Testis (tissue), 3 donors: ENCODE data around the gene STARD3NL. TPM values are rescaled to one million over a fixed set of nuclear protein-coding genes. Genes with fewer than 3 reads are reported as not detected.
A peak's percentile ranks its signal among the peaks of the same experiment; 100 is the strongest.

Experiments
- DNase-seq: peaks from one replicate; pipeline ENCODE4 v3.0.0-alpha.2; 2019
- H3K27ac ChIP-seq, 2 donors: fragments of 200-600 bp; sonication (generic); one replicate each; pipeline ENCODE4 v1.5.1; 2019
- H3K27me3 ChIP-seq: fragments of 200-600 bp; sonication (generic); one replicate; pipeline ENCODE4 v1.5.1; 2019
- H3K36me3 ChIP-seq: fragments of 200-600 bp; sonication (generic); one replicate; pipeline ENCODE4 v1.5.1; 2017; ENCODE audit warnings: low read depth; ENCODE audit errors: missing control alignments
- H3K4me1 ChIP-seq: fragments of 200-600 bp; sonication (generic); one replicate; pipeline ENCODE4 v1.5.1; 2019
- H3K4me3 ChIP-seq, 2 donors: fragments of 200-600 bp; sonication (generic); one replicate each; pipeline ENCODE4 v1.5.1; 2017 to 2019
- H3K9me3 ChIP-seq: fragments of 200-600 bp; sonication (generic); one replicate; pipeline ENCODE4 v1.5.1; 2017
- POLR2A ChIP-seq: fragments of 450-650 bp; IDR thresholded peaks from one replicate; pipeline ENCODE4 v1.6.1; 2017; ENCODE audit warnings: antibody characterized with exemption, mild to moderate bottlenecking, moderate library complexity
- WGBS, 2 donors: methylation state at CpG; one replicate each; pipeline ENCODE4 v1.1.5; 2018; 5-methylcytosine and 5-hydroxymethylcytosine counted together
- intact Hi-C: fragments of 100-400 bp; cut with DNase I; formaldehyde crosslinking; loops from one replicate; pipeline ENCODE4 v1.15.1; 2023; ENCODE audit warnings: low total_unique reads
- polyA plus RNA-seq: library from polyadenylated mRNA; stranded (reverse); fragments of 350-450 nt; fragmentation: Illumina TruSeq; extraction: RNeasy Lipid Tissue Mini Kit (QIAGEN cat#74804); gene quantifications from one replicate; pipeline ENCODE4 v1.2.3, GENCODE V29; 2014; ENCODE audit warnings: low read depth, low replicate concordance; ENCODE audit not compliant: insufficient read depth
- total RNA-seq, 2 donors: library from RNA; depleted of rRNA; stranded (reverse); fragments of >200 nt; gene quantifications; one replicate each; pipeline ENCODE4 v1.2.3, GENCODE V29; 2016
- TF ChIP-seq, protein P1 (sequence below), 3 experiments: fragments of 450-650 bp in 2 of 3; fragments of 200-600 bp in 1 of 3; sonication (generic) in 1 of 3; IDR thresholded peaks; one replicate each; pipeline ENCODE4 v1.5.1; 2016 to 2019; ENCODE audit warnings: antibody characterized with exemption in 3 of 3, mild to moderate bottlenecking in 2 of 3, moderate library complexity in 1 of 3

Gene STARD3NL
- total and polyA plus RNA-seq, 3 donors from 2014 or later: 52.2 to 66.1 (median 60.4) TPM

DNA sequence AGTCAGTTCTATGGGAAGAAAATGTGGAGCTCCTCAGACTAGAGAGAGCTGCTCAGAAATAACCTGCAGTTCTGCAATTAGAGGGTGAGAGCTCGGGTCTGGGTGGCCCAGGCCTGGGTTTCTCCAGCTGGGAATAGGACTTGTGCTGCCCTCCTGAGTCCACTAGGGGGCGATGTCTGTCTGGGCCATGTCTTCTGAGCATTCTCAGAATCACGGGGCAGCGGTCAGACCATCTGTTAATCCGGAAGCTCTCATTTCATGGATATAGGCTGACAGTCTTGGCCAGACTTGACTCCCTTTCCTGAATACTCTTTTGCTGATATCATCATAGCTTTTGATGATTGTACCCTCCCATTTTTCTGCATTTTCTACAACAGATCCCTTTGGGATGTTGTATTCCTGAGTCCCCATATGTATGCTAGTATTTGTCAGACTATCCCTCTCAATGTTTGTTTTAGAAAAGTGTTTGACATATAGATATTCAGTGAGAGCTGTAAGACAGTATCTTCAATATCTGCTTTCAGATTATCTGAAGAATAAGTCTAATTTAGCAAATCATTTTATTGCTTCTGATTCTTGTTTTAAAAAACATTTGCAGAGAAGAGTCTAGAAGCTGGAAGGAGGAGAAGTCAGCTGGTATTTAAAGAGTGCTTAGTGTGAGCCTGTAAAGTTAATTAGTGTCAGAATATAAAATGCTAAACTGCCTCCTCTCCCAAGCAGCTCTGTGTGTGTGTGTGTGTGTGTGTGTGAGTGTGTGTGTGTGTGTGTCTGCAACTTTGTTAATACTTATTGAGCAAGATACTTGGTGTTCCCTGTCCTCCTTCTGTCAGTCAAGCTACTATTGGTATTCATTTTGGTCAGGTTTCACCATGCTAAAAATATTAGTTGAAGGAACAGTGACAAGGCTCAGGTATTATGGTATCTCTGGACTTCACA is 38.0 kb downstream of the STARD3NL start:
- H3K27me3 ChIP-seq: no peaks in the 10 kb centered on the region
- TF ChIP-seq, protein P1, sequence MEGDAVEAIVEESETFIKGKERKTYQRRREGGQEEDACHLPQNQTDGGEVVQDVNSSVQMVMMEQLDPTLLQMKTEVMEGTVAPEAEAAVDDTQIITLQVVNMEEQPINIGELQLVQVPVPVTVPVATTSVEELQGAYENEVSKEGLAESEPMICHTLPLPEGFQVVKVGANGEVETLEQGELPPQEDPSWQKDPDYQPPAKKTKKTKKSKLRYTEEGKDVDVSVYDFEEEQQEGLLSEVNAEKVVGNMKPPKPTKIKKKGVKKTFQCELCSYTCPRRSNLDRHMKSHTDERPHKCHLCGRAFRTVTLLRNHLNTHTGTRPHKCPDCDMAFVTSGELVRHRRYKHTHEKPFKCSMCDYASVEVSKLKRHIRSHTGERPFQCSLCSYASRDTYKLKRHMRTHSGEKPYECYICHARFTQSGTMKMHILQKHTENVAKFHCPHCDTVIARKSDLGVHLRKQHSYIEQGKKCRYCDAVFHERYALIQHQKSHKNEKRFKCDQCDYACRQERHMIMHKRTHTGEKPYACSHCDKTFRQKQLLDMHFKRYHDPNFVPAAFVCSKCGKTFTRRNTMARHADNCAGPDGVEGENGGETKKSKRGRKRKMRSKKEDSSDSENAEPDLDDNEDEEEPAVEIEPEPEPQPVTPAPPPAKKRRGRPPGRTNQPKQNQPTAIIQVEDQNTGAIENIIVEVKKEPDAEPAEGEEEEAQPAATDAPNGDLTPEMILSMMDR (IDR thresholded peaks at IDR 0.05): peak; percentile 77 to 95 (median 91)
- TF ChIP-seq POLR2A: no peak
- peaks cover 9% of the 10 kb centered on the region for H3K4me1 ChIP-seq
- no peaks in the 10 kb centered on the region for H3K36me3 ChIP-seq
- no peak overlapping the region for H3K4me3 ChIP-seq
- peak; percentile 89 for DNase-seq
- WGBS, 2 donors: 16 to 29% methylated on average over 5 of the region's 5 CpGs
- H3K9me3 ChIP-seq: no peaks in the 10 kb centered on the region
- H3K27ac ChIP-seq: peak overlapping the region in 1 of 2 donors; percentile 38
- intact Hi-C loops: loop anchor here (10.0 kb wide), 1 partner anchor 101 kb away; no protein-coding TSS in a partner anchor

- WGBS, 2 donors: 88 to 92% methylated on average over 2 of the region's 2 CpGs
- no peak for TF ChIP-seq POLR2A
- TF ChIP-seq, protein P1 (IDR thresholded peaks at IDR 0.05): no peak
- H3K4me3 ChIP-seq: no peak overlapping the region
- H3K4me1 ChIP-seq: peaks cover 9% of the 10 kb centered on the region
- DNase-seq: no peak
- intact Hi-C loops: loop anchor here (10.0 kb wide), 1 partner anchor 103 kb away; no protein-coding TSS in a partner anchor
- no peaks in the 10 kb centered on the region for H3K36me3 ChIP-seq
- H3K27me3 ChIP-seq: no peaks in the 10 kb centered on the region
- no peaks in the 10 kb centered on the region for H3K9me3 ChIP-seq
- H3K27ac ChIP-seq: no peak overlapping the region
Measured at GRCh38 chr7:38217672-38218071, 39.6 kb downstream of the STARD3NL start.

- H3K4me1 ChIP-seq: peaks cover 8% of the 10 kb centered on the region
- no peak overlapping the region for H3K27ac ChIP-seq
- intact Hi-C loops: no loop called here
- no peaks in the 10 kb centered on the region for H3K36me3 ChIP-seq
- H3K27me3 ChIP-seq: no peaks in the 10 kb centered on the region
- DNase-seq: no peak
- 84 to 91% methylated on average over 3 of the region's 3 CpGs for WGBS, 2 donors
- H3K9me3 ChIP-seq: no peaks in the 10 kb centered on the region
- no peak overlapping the region for H3K4me3 ChIP-seq
- TF ChIP-seq, protein P1 (IDR thresholded peaks at IDR 0.05): no peak
- TF ChIP-seq POLR2A: no peak
Measured at GRCh38 chr7:38220452-38220851, 42.4 kb downstream of the STARD3NL start.

DNA sequence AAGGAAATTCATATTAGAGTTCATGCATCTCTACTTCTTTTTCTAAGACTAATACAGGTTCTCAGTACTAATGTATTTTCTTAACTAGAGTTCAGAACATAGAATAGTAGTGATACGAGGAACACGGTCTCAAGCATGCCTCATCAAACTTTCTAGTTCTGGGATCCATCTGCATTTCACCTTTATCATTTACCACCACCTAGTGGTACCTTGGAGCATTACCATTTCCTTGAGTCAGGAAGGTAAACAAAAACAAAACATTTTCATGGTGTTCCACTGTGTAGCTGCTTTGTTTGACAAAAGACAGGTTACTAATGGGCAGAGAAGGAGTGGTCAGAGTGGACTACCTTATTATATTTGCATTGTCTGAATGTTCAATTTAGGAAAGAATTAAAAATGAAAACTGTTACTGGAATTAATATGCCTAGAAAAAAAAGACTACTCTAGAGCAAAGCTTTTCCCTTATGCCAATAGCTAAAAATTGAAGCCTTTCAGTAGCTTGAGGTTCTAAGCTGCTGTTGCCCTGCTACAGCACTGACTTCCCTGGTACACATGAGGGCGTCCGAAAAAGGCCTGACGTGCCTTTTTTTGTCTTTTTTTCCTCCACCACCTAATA is 44.5 kb downstream of the STARD3NL start:
- Histone ChIP-seq H3K4me1 (no peaks in the 10 kb centered on the region), H3K36me3 (no peaks in the 10 kb centered on the region), H3K27ac (peak overlapping the region in 1 of 2 donors; percentile 54), H3K27me3 (no peaks in the 10 kb centered on the region), H3K4me3 (no peak overlapping the region), H3K9me3 (no peaks in the 10 kb centered on the region)
- intact Hi-C loops: no loop called here
- no peak for TF ChIP-seq POLR2A
- TF ChIP-seq, protein P1 (IDR thresholded peaks at IDR 0.05): peak; percentile 81 to 88 (median 83)
- no peak for DNase-seq
- 69 to 70% methylated on average over 5 of the region's 5 CpGs for WGBS, 2 donors
